Measurements from ENCODE around the gene VPS51.

DNA sequence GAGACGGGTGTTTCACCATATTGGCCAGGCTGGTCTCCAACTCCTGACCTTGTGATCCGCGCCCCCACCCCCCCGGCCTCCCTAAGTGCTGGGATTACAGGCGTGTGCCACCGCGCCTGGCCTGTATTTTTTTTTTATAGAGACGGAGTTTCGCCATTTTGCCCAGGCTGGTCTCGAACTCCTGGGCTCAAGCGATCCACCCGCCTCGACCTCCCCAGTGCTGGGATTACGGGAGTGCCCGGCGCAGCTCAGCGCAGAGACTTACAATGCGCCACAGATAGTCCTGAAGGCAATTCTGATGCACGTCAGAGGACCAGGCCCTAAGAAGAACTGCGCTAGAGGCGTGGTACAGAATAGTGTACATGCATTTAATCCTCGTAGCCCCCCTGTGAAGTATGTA, 587 bp upstream of the VPS51 start:
- TF ChIP-seq, protein P1, sequence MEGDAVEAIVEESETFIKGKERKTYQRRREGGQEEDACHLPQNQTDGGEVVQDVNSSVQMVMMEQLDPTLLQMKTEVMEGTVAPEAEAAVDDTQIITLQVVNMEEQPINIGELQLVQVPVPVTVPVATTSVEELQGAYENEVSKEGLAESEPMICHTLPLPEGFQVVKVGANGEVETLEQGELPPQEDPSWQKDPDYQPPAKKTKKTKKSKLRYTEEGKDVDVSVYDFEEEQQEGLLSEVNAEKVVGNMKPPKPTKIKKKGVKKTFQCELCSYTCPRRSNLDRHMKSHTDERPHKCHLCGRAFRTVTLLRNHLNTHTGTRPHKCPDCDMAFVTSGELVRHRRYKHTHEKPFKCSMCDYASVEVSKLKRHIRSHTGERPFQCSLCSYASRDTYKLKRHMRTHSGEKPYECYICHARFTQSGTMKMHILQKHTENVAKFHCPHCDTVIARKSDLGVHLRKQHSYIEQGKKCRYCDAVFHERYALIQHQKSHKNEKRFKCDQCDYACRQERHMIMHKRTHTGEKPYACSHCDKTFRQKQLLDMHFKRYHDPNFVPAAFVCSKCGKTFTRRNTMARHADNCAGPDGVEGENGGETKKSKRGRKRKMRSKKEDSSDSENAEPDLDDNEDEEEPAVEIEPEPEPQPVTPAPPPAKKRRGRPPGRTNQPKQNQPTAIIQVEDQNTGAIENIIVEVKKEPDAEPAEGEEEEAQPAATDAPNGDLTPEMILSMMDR (conservative IDR thresholded peaks at IDR 0.05): no peak
- no peak for TF ChIP-seq ZFX (IDR thresholded peaks at IDR 0.05)
